DOHH2 (cell line): ENCODE measurements around the gene LMO7.

ENCODE experiments used
- H3F3A ChIP-seq: fragments of 200-600 bp; sonication (generic), shearing (Covaris generic); 2 replicates; pipeline ENCODE4 v1.6.0; 2016; ENCODE audit warnings: antibody characterized with exemption, mild to moderate bottlenecking; ENCODE audit not compliant: control insufficient read depth, insufficient read depth
- H3K27ac ChIP-seq: fragments of 200-600 bp; sonication (generic); 2 replicates; pipeline ENCODE4 v1.5.1; 2014; ENCODE audit warnings: low read depth, mild to moderate bottlenecking, low read length, moderate library complexity
- H3K27me3 ChIP-seq: fragments of 200-600 bp; sonication (generic); 2 replicates; pipeline ENCODE4 v1.6.1; 2014; ENCODE audit warnings: mild to moderate bottlenecking, low read length, mixed read lengths; ENCODE audit not compliant: control insufficient read depth
- H3K36me3 ChIP-seq: fragments of 200-600 bp; sonication (generic); 2 replicates; pipeline ENCODE4 v1.6.1; 2014; ENCODE audit warnings: mild to moderate bottlenecking, low read length, moderate library complexity, mixed read lengths; ENCODE audit not compliant: control insufficient read depth
- H3K4me1 ChIP-seq: fragments of 200-600 bp; sonication (generic); 2 replicates; pipeline ENCODE4 v1.6.1; 2014; ENCODE audit warnings: mild to moderate bottlenecking, low read length, mixed read lengths; ENCODE audit not compliant: control insufficient read depth
- H3K4me2 ChIP-seq: fragments of 200-600 bp; sonication (generic); 2 replicates; pipeline ENCODE4 v1.6.0; 2014; ENCODE audit warnings: mild to moderate bottlenecking, low read length, moderate library complexity
- H3K4me3 ChIP-seq: fragments of 200-600 bp; sonication (generic); 2 replicates; pipeline ENCODE4 v1.5.1; 2014; ENCODE audit warnings: mild to moderate bottlenecking, low read length, mixed read lengths
- H3K79me2 ChIP-seq: fragments of 200-600 bp; sonication (generic); 2 replicates; pipeline ENCODE4 v1.6.1; 2014; ENCODE audit warnings: mild to moderate bottlenecking, low read length, mixed read lengths; ENCODE audit not compliant: control insufficient read depth
- H3K9me2 ChIP-seq: fragments of 200-600 bp; sonication (generic); replicated peaks from 2 replicates; pipeline ENCODE4 v1.6.1; 2014; ENCODE audit warnings: mild to moderate bottlenecking, low read length, mixed read lengths; ENCODE audit not compliant: control insufficient read depth
- H3K9me3 ChIP-seq: fragments of 200-600 bp; sonication (generic); 2 replicates; pipeline ENCODE4 v1.6.1; 2014; ENCODE audit warnings: antibody characterized with exemption, low read length, mixed read lengths; ENCODE audit not compliant: control insufficient read depth, insufficient read depth
- H4K20me1 ChIP-seq: fragments of 200-600 bp; sonication (generic); 2 replicates; pipeline ENCODE4 v1.6.0; 2014; ENCODE audit warnings: low read depth, mild to moderate bottlenecking, antibody characterized with exemption, low read length, moderate library complexity; ENCODE audit not compliant: control insufficient read depth, insufficient read depth
- CTCF ChIP-seq: fragments of 200-600 bp; sonication (generic); IDR thresholded peaks from one replicate; pipeline ENCODE4 v1.5.1; 2014; ENCODE audit warnings: antibody characterized with exemption, mild to moderate bottlenecking, low read depth, low read length; ENCODE audit not compliant: poor library complexity, severe bottlenecking
- EZH2phosphoT487 ChIP-seq: fragments of 200-600 bp; sonication (generic); IDR thresholded peaks from 2 replicates; pipeline ENCODE4 v1.6.1; 2017; ENCODE audit warnings: borderline replicate concordance, mild to moderate bottlenecking, antibody characterized with exemption, low read length, moderate library complexity, mixed read lengths

LMO7 gene

DNA sequence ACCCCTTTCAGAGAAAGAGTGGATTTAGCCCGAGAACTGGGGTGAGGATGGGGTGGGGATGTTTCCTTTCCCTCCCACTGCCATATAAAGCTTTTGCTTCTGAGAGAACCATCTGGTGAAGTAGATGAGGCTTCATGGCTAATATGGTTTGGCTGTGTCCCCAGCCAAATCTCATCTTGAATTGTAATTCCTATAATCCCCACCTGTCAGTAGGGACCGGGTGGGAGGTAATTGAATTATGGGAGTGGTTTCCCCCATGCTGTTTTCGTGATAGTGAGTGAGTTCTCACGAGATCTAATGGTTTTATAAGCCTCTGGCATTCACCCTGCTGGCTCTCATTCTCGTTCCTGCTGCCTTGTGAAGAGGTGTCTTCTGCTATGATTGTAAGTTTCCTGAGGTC, 270.9 kb downstream of the LMO7 start:
- H3K9me2 ChIP-seq = no peaks in the 10 kb centered on the region
- no peak overlapping the region for H3K4me3 ChIP-seq
- H3K9me3 ChIP-seq = no peaks in the 10 kb centered on the region
- no peaks in the 10 kb centered on the region for H3K36me3 ChIP-seq
- H3K27ac ChIP-seq = no peak overlapping the region
- no peaks in the 10 kb centered on the region for H3K79me2 ChIP-seq
- no peak overlapping the region for H3K4me2 ChIP-seq
- no peak for TF ChIP-seq CTCF
- no peak for TF ChIP-seq EZH2phosphoT487
- H3K27me3 ChIP-seq = peaks cover 7% of the 10 kb centered on the region; the same call in 1 of the 2 replicates
- H3K4me1 ChIP-seq = no peaks in the 10 kb centered on the region
- H4K20me1 ChIP-seq = no peaks in the 10 kb centered on the region
- H3F3A ChIP-seq = no peaks in the 10 kb centered on the region

- H3K27ac ChIP-seq = no peak overlapping the region
- no peaks in the 10 kb centered on the region for H3K4me1 ChIP-seq
- H3K79me2 ChIP-seq = no peaks in the 10 kb centered on the region
- H3K9me2 ChIP-seq = no peaks in the 10 kb centered on the region
- H3K4me3 ChIP-seq = no peak overlapping the region
- H3K36me3 ChIP-seq = no peaks in the 10 kb centered on the region
- no peaks in the 10 kb centered on the region for H4K20me1 ChIP-seq
- no peak overlapping the region for H3K4me2 ChIP-seq
- H3K27me3 ChIP-seq = peaks cover 7% of the 10 kb centered on the region; the same call in 1 of the 2 replicates
- H3F3A ChIP-seq = no peaks in the 10 kb centered on the region
- TF ChIP-seq EZH2phosphoT487 (no peak), CTCF (no peak)
- H3K9me3 ChIP-seq = no peaks in the 10 kb centered on the region
Observed at GRCh38 chr13:75908141-75908540, 272.0 kb downstream of the LMO7 start.
